A549 (cell line): Measurements from ENCODE around the gene OR5J2. TPM values are rescaled to one million over a fixed set of nuclear protein-coding genes. Genes with fewer than 3 reads are reported as not detected.
"Not testable (repeated sequence)": the region's sequence is repeated elsewhere in the genome, so short reads cannot be mapped to it uniquely, and the experiment has no call there.

Experiments used
- ATAC-seq, 2 experiments: fragments of 200-7000 bp in 1 of 2; fragments of >200 bp in 1 of 2; cut with Nextera tagmentation in 1 of 2; cut with Tn5 transposase in 1 of 2; 3 replicates each; pipeline versions ENCODE4 v1.8.0 to v1.9.1; 2018 to 2020; ENCODE audit warnings: mild to moderate bottlenecking in 1 of 2, moderate library complexity in 1 of 2
- CTCF ChIA-PET: fragments of 300-600 bp; sonication (Branson Sonifier 250); formaldehyde crosslinking; extraction: SDS; loops from one replicate; lab custom pipeline; 2021; ENCODE audit warnings: antibody characterized with exemption, inconsistent platforms; lab: Yijun Ruan, JAX
- POLR2A ChIA-PET: fragments of 350-600 bp; formaldehyde crosslinking; extraction: SDS; loops from one replicate; lab custom pipeline; 2021; ENCODE audit warnings: antibody characterized with exemption, inconsistent platforms; lab: Yijun Ruan, JAX
- DNase-seq, 2 experiments: peaks; one replicate each; pipeline versions ENCODE4 v3.0.0 to v3.0.0-alpha.2; 2011 to 2016; ENCODE audit warnings: low read depth in 1 of 2, low spot score in 1 of 2
- FAIRE-seq: peaks from 2 replicates; lab custom pipeline; 2011; peaks lifted over from hg19 to GRCh38; lab: Jason Lieb, UNC
- H3K27ac ChIP-seq, 2 experiments: fragments of >200 bp; sonication (Bioruptor Twin); formaldehyde crosslinking; 3 replicates each; pipeline ENCODE4 v1.5.1; 2016 to 2017
- H3K4me1 ChIP-seq: fragments of >200 bp; sonication (Bioruptor Twin); formaldehyde crosslinking; 3 replicates; pipeline ENCODE4 v1.6.1; 2016
- H3K4me2 ChIP-seq: fragments of >200 bp; sonication (Bioruptor Twin); formaldehyde crosslinking; 3 replicates; pipeline ENCODE4 v1.6.1; 2016
- H3K4me3 ChIP-seq: fragments of >200 bp; sonication (Bioruptor Twin); formaldehyde crosslinking; 3 replicates; pipeline ENCODE4 v1.5.1; 2016
- H3K9me3 ChIP-seq: fragments of >200 bp; sonication (Bioruptor Twin); formaldehyde crosslinking; 3 replicates; pipeline ENCODE4 v1.6.1; 2016
- BCL3 ChIP-seq: fragments of >200 bp; sonication (Bioruptor Twin); formaldehyde crosslinking; IDR thresholded peaks from 3 replicates; pipeline ENCODE4 v1.6.1; 2016
- CBX2 ChIP-seq: fragments of 200-600 bp; sonication (generic); IDR thresholded peaks from 2 replicates; pipeline ENCODE4 v1.6.1; 2016; ENCODE audit warnings: low read depth, mild to moderate bottlenecking, borderline replicate concordance
- FOSB ChIP-seq: fragments of 250-450 bp; sonication (Bioruptor Pico); IDR thresholded peaks from 2 replicates; pipeline ENCODE4 v1.5.0; 2020; ENCODE audit warnings: mild to moderate bottlenecking, moderate library complexity
- HDAC2 ChIP-seq: fragments of 200-600 bp; sonication (generic); IDR thresholded peaks from 2 replicates; pipeline ENCODE4 v1.6.1; 2016
- HOXB5 ChIP-seq: fragments of 250-450 bp; sonication (Bioruptor Pico); IDR thresholded peaks from 2 replicates; pipeline ENCODE4 v1.5.0; 2020; ENCODE audit warnings: mild to moderate bottlenecking, moderate library complexity
- KDM1A ChIP-seq: fragments of 200-600 bp; sonication (generic); IDR thresholded peaks from 2 replicates; pipeline ENCODE4 v1.6.1; 2016; ENCODE audit warnings: low read depth, mild to moderate bottlenecking
- KDM5A ChIP-seq: fragments of 200-600 bp; sonication (generic); IDR thresholded peaks from 2 replicates; pipeline ENCODE4 v1.6.1; 2016; ENCODE audit warnings: antibody characterized with exemption, mild to moderate bottlenecking
- MAFK ChIP-seq: fragments of 450-650 bp; IDR thresholded peaks from 2 replicates; pipeline ENCODE4 v1.6.1; 2014; ENCODE audit not compliant: partially characterized antibody
- MAZ ChIP-seq: fragments of 150-350 bp; IDR thresholded peaks from 2 replicates; pipeline ENCODE4 v1.6.1; 2014; ENCODE audit warnings: antibody characterized with exemption, low read depth, low read length, borderline replicate concordance
- POLR2AphosphoS2 ChIP-seq: conservative IDR thresholded peaks from 2 replicates; pipeline ENCODE4 v1.6.1; 2012; ENCODE audit warnings: low read length, improper control_type of control experiment, inconsistent platforms
- RARB ChIP-seq: fragments of 250-450 bp; sonication (Bioruptor Pico); IDR thresholded peaks from 2 replicates; pipeline ENCODE4 v1.8.0; 2021; ENCODE audit warnings: mild to moderate bottlenecking, moderate library complexity
- TFCP2L1 ChIP-seq: fragments of 250-450 bp; sonication (Bioruptor Pico); IDR thresholded peaks from 2 replicates; pipeline ENCODE4 v1.5.0; 2021; ENCODE audit warnings: mild to moderate bottlenecking
- TP53 ChIP-seq: fragments of 250-450 bp; sonication (Bioruptor Pico); IDR thresholded peaks from 2 replicates; pipeline ENCODE4 v1.5.0; 2021; ENCODE audit warnings: mild to moderate bottlenecking, moderate library complexity
- ZNF302 ChIP-seq: fragments of 250-450 bp; sonication (Bioruptor Pico); IDR thresholded peaks from 2 replicates; pipeline ENCODE4 v1.9.0; 2021; ENCODE audit warnings: inconsistent platforms, mild to moderate bottlenecking, moderate library complexity
- WGBS: methylation state at CpG from one replicate; pipeline ENCODE4 v1.1.6; 2017; ENCODE audit errors: missing lambda C conversion rate; 5-methylcytosine and 5-hydroxymethylcytosine counted together
- polyA plus RNA-seq, 4 experiments: library from polyadenylated mRNA; depleted of rRNA in 3 of 4; stranded (reverse); fragments of >200 nt; fragmentation: RNase III in 1 of 4; extraction: RNeasy Plus Mini Kit Qiagen cat#74134 plus additional on column Dnase treatment in 1 of 4; gene quantifications; 2 replicates in 3 of 4; 3 replicates in 1 of 4; pipeline ENCODE4 v1.2.3, GENCODE V29; 2011 to 2017
- TF ChIP-seq, protein P1 (sequence below): fragments of >200 bp; sonication (Bioruptor Twin); formaldehyde crosslinking; IDR thresholded peaks from 3 replicates; pipeline ENCODE4 v1.5.1; 2016
- TF ChIP-seq, protein P2 (sequence below): IDR thresholded peaks from 2 replicates; pipeline ENCODE4 v1.6.1; 2012
- TF ChIP-seq, protein P3 (sequence below): fragments of 450-650 bp; IDR thresholded peaks from 2 replicates; pipeline ENCODE4 v1.6.1; 2014; ENCODE audit warnings: antibody characterized with exemption

Gene OR5J2
- polyA plus RNA-seq, 2 of the 4 experiments (the other 2 are of a cell fraction) = not detected

DNA sequence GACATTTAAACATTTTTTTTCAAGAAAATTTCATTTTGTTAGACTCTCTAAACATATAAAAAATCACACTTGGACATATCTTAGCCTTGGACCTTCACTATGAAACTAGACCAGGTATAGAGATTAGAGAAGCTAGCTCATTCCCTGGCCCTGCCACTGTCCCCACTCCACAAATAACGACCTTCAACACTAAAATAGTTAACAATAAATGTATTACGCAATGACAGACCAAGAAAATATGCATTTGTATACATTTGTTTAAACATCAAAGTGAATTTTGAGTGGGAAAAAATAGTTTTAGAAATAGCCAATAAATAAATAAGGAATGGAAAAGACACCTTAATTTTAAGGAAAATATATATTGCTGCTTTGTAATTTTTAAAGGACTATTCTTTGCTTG, 20.9 kb downstream of the OR5J2 start:
- Histone ChIP-seq H3K4me1 (no peaks in the 10 kb centered on the region), H3K4me3 (no peak overlapping the region), H3K9me3 (no peaks in the 10 kb centered on the region), H3K4me2 (no peak overlapping the region), H3K27ac (no peak overlapping the region)
- CTCF ChIA-PET = no interaction called here
- POLR2A ChIA-PET = no interaction called here
- no peak for ATAC-seq
- 1% methylated on average over 2 of the region's 2 CpGs for WGBS
- no peak for TF ChIP-seq KDM1A
- no peak for TF ChIP-seq FOSB (CRISPR knock-in tag)
- no peak for TF ChIP-seq TFCP2L1
- no peak for TF ChIP-seq HOXB5 (CRISPR knock-in tag)
- TF ChIP-seq HDAC2 = no peak
- TF ChIP-seq, protein P1, sequence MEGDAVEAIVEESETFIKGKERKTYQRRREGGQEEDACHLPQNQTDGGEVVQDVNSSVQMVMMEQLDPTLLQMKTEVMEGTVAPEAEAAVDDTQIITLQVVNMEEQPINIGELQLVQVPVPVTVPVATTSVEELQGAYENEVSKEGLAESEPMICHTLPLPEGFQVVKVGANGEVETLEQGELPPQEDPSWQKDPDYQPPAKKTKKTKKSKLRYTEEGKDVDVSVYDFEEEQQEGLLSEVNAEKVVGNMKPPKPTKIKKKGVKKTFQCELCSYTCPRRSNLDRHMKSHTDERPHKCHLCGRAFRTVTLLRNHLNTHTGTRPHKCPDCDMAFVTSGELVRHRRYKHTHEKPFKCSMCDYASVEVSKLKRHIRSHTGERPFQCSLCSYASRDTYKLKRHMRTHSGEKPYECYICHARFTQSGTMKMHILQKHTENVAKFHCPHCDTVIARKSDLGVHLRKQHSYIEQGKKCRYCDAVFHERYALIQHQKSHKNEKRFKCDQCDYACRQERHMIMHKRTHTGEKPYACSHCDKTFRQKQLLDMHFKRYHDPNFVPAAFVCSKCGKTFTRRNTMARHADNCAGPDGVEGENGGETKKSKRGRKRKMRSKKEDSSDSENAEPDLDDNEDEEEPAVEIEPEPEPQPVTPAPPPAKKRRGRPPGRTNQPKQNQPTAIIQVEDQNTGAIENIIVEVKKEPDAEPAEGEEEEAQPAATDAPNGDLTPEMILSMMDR = no peak
- no peak for TF ChIP-seq MAZ
- TF ChIP-seq KDM5A = no peak
- TF ChIP-seq POLR2AphosphoS2 = no peak
- TF ChIP-seq, protein P2, sequence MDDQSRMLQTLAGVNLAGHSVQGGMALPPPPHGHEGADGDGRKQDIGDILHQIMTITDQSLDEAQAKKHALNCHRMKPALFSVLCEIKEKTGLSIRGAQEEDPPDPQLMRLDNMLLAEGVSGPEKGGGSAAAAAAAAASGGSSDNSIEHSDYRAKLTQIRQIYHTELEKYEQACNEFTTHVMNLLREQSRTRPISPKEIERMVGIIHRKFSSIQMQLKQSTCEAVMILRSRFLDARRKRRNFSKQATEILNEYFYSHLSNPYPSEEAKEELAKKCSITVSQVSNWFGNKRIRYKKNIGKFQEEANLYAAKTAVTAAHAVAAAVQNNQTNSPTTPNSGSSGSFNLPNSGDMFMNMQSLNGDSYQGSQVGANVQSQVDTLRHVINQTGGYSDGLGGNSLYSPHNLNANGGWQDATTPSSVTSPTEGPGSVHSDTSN = no peak
- no peak for TF ChIP-seq ZNF302 (CRISPR knock-in tag)
- no peak for TF ChIP-seq CBX2
- no peak for FAIRE-seq
- no peak for DNase-seq

GRCh38 chr11:56207790-56208189, 31.4 kb downstream of the OR5J2 start:
- no peak for ATAC-seq
- no peak overlapping the region for H3K4me3 ChIP-seq
- ChIA-PET CTCF (no interaction called here), POLR2A (no interaction called here)
- FAIRE-seq = no peak
- TF ChIP-seq FOSB (CRISPR knock-in tag) (no peak), BCL3 (no peak), MAFK (peak; percentile 97), RARB (no peak), TP53 (no peak)
- 0% methylated on average over 1 of the region's 1 CpG for WGBS
- H3K9me3 ChIP-seq = no peaks in the 10 kb centered on the region
- H3K4me1 ChIP-seq = no peaks in the 10 kb centered on the region
- H3K27ac ChIP-seq = no peak overlapping the region
- no peak for DNase-seq
- no peak overlapping the region for H3K4me2 ChIP-seq

DNA sequence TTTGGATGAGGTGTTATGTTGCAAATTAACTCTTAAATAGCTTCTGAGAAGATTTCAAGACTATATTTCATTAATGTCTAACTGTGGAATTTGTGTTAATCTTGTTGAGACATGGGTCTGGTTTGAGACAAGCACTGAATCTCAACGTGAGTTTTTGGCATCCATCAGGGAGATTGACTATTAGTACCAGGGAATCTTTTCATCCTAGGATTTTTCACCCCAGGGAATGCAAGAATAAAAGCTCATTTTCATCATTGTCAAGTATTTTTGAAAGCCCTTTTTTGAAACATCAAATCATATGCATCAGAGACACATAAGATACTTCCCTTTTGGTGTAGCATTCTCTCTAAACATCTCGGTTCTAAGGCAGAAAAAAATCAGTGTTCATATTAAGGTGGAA, 38.1 kb downstream of the OR5J2 start:
- H3K27ac ChIP-seq = no peak overlapping the region
- no peaks in the 10 kb centered on the region for H3K9me3 ChIP-seq
- no peaks in the 10 kb centered on the region for H3K4me1 ChIP-seq
- TF ChIP-seq MAZ = no peak
- TF ChIP-seq, protein P3, sequence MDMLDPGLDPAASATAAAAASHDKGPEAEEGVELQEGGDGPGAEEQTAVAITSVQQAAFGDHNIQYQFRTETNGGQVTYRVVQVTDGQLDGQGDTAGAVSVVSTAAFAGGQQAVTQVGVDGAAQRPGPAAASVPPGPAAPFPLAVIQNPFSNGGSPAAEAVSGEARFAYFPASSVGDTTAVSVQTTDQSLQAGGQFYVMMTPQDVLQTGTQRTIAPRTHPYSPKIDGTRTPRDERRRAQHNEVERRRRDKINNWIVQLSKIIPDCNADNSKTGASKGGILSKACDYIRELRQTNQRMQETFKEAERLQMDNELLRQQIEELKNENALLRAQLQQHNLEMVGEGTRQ = no peak
- FAIRE-seq (no peak), ATAC-seq (no peak), DNase-seq (no peak)
- ChIA-PET POLR2A (no interaction called here), CTCF (no interaction called here)
- WGBS = 3% methylated on average over 2 of the region's 2 CpGs
- no peak overlapping the region for H3K4me2 ChIP-seq
- H3K4me3 ChIP-seq = no peak overlapping the region

GRCh38 chr11:56219735-56220134, 43.3 kb downstream of the OR5J2 start:
- POLR2A ChIA-PET, H3K4me1 ChIP-seq, H3K4me2 ChIP-seq, H3K9me3 ChIP-seq, FAIRE-seq, DNase-seq, H3K27ac ChIP-seq, ATAC-seq, H3K4me3 ChIP-seq, CTCF ChIA-PET: not testable (repeated sequence)
- WGBS = 3% methylated on average over 4 of the region's 5 CpGs

Other genes starting within 250 kb of the OR5J2 start
- not detected in 2 replicates for gene OR5I1, start 240.2 kb upstream of the OR5J2 start, polyA plus RNA-seq (2011; rRNA removed)
- not detected in 3 replicates for gene OR5I1, start 240.2 kb upstream of the OR5J2 start, polyA plus RNA-seq (2017; fragmentation: RNase III; extraction: RNeasy Plus Mini Kit Qiagen cat#74134 plus additional on column Dnase treatment)
- gene OR10AG1, start 206.7 kb upstream of the OR5J2 start, polyA plus RNA-seq (2011; rRNA removed) = not detected in 2 replicates
- not detected in 3 replicates for gene OR10AG1, start 206.7 kb upstream of the OR5J2 start, polyA plus RNA-seq (2017; fragmentation: RNase III; extraction: RNeasy Plus Mini Kit Qiagen cat#74134 plus additional on column Dnase treatment)
- gene OR5F1, start 182.0 kb upstream of the OR5J2 start, polyA plus RNA-seq (2011; rRNA removed) = not detected in 2 replicates
- not detected in 3 replicates for gene OR5F1, start 182.0 kb upstream of the OR5J2 start, polyA plus RNA-seq (2017; fragmentation: RNase III; extraction: RNeasy Plus Mini Kit Qiagen cat#74134 plus additional on column Dnase treatment)
- gene OR5AS1, start 149.0 kb upstream of the OR5J2 start, polyA plus RNA-seq (2011; rRNA removed) = not detected in 2 replicates
- not detected in 3 replicates for gene OR5AS1, start 149.0 kb upstream of the OR5J2 start, polyA plus RNA-seq (2017; fragmentation: RNase III; extraction: RNeasy Plus Mini Kit Qiagen cat#74134 plus additional on column Dnase treatment)
- not detected in 2 replicates for gene OR8I2, start 83.3 kb upstream of the OR5J2 start, polyA plus RNA-seq (2011; rRNA removed)
- gene OR8I2, start 83.3 kb upstream of the OR5J2 start, polyA plus RNA-seq (2017; fragmentation: RNase III; extraction: RNeasy Plus Mini Kit Qiagen cat#74134 plus additional on column Dnase treatment) = not detected in 3 replicates
- gene OR8H2, start 72.9 kb upstream of the OR5J2 start, polyA plus RNA-seq (2011; rRNA removed) = not detected in 2 replicates
- not detected in 3 replicates for gene OR8H2, start 72.9 kb upstream of the OR5J2 start, polyA plus RNA-seq (2017; fragmentation: RNase III; extraction: RNeasy Plus Mini Kit Qiagen cat#74134 plus additional on column Dnase treatment)
- not detected in 2 replicates for gene OR8H3, start 54.2 kb upstream of the OR5J2 start, polyA plus RNA-seq (2011; rRNA removed)
- not detected in 3 replicates for gene OR8H3, start 54.2 kb upstream of the OR5J2 start, polyA plus RNA-seq (2017; fragmentation: RNase III; extraction: RNeasy Plus Mini Kit Qiagen cat#74134 plus additional on column Dnase treatment)
- gene OR8J3, start 36.4 kb upstream of the OR5J2 start, polyA plus RNA-seq (2011; rRNA removed) = not detected in 2 replicates
- gene OR8J3, start 36.4 kb upstream of the OR5J2 start, polyA plus RNA-seq (2017; fragmentation: RNase III; extraction: RNeasy Plus Mini Kit Qiagen cat#74134 plus additional on column Dnase treatment) = not detected in 3 replicates
- gene OR8K5, start 16.3 kb upstream of the OR5J2 start, polyA plus RNA-seq (2011; rRNA removed) = not detected in 2 replicates
- not detected in 3 replicates for gene OR8K5, start 16.3 kb upstream of the OR5J2 start, polyA plus RNA-seq (2017; fragmentation: RNase III; extraction: RNeasy Plus Mini Kit Qiagen cat#74134 plus additional on column Dnase treatment)
- gene OR5T2, start 57.6 kb downstream of the OR5J2 start, polyA plus RNA-seq (2011; rRNA removed) = not detected in 2 replicates
- not detected in 3 replicates for gene OR5T2, start 57.6 kb downstream of the OR5J2 start, polyA plus RNA-seq (2017; fragmentation: RNase III; extraction: RNeasy Plus Mini Kit Qiagen cat#74134 plus additional on column Dnase treatment)
- gene OR5T3, start 75.6 kb downstream of the OR5J2 start, polyA plus RNA-seq (2011; rRNA removed) = not detected in 2 replicates
- not detected in 3 replicates for gene OR5T3, start 75.6 kb downstream of the OR5J2 start, polyA plus RNA-seq (2017; fragmentation: RNase III; extraction: RNeasy Plus Mini Kit Qiagen cat#74134 plus additional on column Dnase treatment)
- not detected in 2 replicates for gene OR5T1, start 97.5 kb downstream of the OR5J2 start, polyA plus RNA-seq (2011; rRNA removed)
- gene OR5T1, start 97.5 kb downstream of the OR5J2 start, polyA plus RNA-seq (2017; fragmentation: RNase III; extraction: RNeasy Plus Mini Kit Qiagen cat#74134 plus additional on column Dnase treatment) = not detected in 3 replicates
- not detected in 2 replicates for gene OR8H1, start 115.6 kb downstream of the OR5J2 start, polyA plus RNA-seq (2011; rRNA removed)
- not detected in 3 replicates for gene OR8H1, start 115.6 kb downstream of the OR5J2 start, polyA plus RNA-seq (2017; fragmentation: RNase III; extraction: RNeasy Plus Mini Kit Qiagen cat#74134 plus additional on column Dnase treatment)
- not detected in 2 replicates for gene OR8K3, start 138.5 kb downstream of the OR5J2 start, polyA plus RNA-seq (2011; rRNA removed)
- not detected in 3 replicates for gene OR8K3, start 138.5 kb downstream of the OR5J2 start, polyA plus RNA-seq (2017; fragmentation: RNase III; extraction: RNeasy Plus Mini Kit Qiagen cat#74134 plus additional on column Dnase treatment)
- gene OR8K1, start 169.4 kb downstream of the OR5J2 start, polyA plus RNA-seq (2011; rRNA removed) = not detected in 2 replicates
- not detected in 3 replicates for gene OR8K1, start 169.4 kb downstream of the OR5J2 start, polyA plus RNA-seq (2017; fragmentation: RNase III; extraction: RNeasy Plus Mini Kit Qiagen cat#74134 plus additional on column Dnase treatment)
- not detected in 2 replicates for gene OR8J1, start 177.7 kb downstream of the OR5J2 start, polyA plus RNA-seq (2011; rRNA removed)
- gene OR8J1, start 177.7 kb downstream of the OR5J2 start, polyA plus RNA-seq (2017; fragmentation: RNase III; extraction: RNeasy Plus Mini Kit Qiagen cat#74134 plus additional on column Dnase treatment) = not detected in 3 replicates
- gene OR8U1, start 199.0 kb downstream of the OR5J2 start, polyA plus RNA-seq (2011; rRNA removed) = not detected in 2 replicates
- not detected in 3 replicates for gene OR8U1, start 199.0 kb downstream of the OR5J2 start, polyA plus RNA-seq (2017; fragmentation: RNase III; extraction: RNeasy Plus Mini Kit Qiagen cat#74134 plus additional on column Dnase treatment)
- not detected in 2 replicates for gene OR5AL1, start 236.1 kb downstream of the OR5J2 start, polyA plus RNA-seq (2011; rRNA removed)
- gene OR5AL1, start 236.1 kb downstream of the OR5J2 start, polyA plus RNA-seq (2017; fragmentation: RNase III; extraction: RNeasy Plus Mini Kit Qiagen cat#74134 plus additional on column Dnase treatment) = not detected in 3 replicates